Rectal smooth muscle tissue (tissue), 1 donor: ENCODE measurements around the gene RNF227.

Source experiments
- H3K27ac ChIP-seq: one replicate; pipeline ENCODE4 v1.7.0; 2013; ENCODE audit warnings: low read depth, low read length, inconsistent platforms
- H3K27me3 ChIP-seq: one replicate; pipeline ENCODE4 v1.7.0; 2013; ENCODE audit warnings: low read length; ENCODE audit not compliant: control insufficient read depth, insufficient read depth
- H3K36me3 ChIP-seq: one replicate; pipeline ENCODE4 v1.7.0; 2013; ENCODE audit warnings: low read length; ENCODE audit not compliant: control insufficient read depth, insufficient read depth
- H3K4me1 ChIP-seq: one replicate; pipeline ENCODE4 v1.7.0; 2013; ENCODE audit warnings: low read length; ENCODE audit not compliant: control insufficient read depth, insufficient read depth
- H3K4me3 ChIP-seq: one replicate; pipeline ENCODE4 v1.7.0; 2013; ENCODE audit warnings: low read length
- H3K9ac ChIP-seq: one replicate; pipeline ENCODE4 v1.7.0; 2013; ENCODE audit warnings: low read length

RNF227 gene

DNA sequence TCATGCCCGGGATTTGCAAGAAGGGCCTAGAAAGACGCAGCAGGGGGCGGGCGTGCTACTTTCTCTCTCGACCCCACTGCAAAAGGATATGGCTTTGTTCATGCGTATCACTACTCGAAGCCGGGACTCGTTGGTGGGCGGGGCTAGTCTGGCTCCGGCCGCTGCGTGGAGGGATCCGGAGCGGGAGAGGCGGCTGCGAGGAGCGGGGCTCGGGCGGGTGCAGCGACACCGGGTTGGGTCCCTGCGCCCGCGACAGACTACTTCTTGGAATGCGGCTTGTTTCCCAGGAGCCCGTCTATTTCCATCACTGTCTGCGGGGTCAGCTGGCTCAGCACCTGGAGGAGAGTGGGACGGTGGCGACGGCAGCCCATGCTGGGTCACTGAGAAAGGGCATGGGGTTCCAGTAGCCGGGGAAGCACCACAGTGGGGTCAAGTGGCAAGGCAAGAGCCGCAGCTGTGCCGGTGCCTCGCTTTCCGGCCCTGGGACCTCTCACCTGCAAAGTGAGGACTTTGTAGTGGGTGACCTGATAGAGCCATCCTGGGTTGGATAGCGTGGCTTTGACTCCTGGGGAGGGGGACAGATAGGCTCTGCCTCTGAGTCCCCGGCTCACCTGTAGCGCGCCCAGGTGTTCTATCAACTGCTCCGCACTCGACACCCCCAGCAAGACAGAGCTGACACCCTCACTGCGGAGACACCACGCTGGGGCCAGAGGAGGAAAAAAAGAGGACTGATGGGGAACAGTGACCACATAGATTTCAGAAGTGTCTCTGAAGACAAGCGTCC, 6.9 kb upstream of the RNF227 start:
- Histone ChIP-seq H3K9ac (peak overlapping the region; percentile 32), H3K27me3 (no peaks in the 10 kb centered on the region), H3K36me3 (no peaks in the 10 kb centered on the region), H3K27ac (no peak overlapping the region), H3K4me1 (no peaks in the 10 kb centered on the region), H3K4me3 (peak overlapping the region; percentile 67)

DNA sequence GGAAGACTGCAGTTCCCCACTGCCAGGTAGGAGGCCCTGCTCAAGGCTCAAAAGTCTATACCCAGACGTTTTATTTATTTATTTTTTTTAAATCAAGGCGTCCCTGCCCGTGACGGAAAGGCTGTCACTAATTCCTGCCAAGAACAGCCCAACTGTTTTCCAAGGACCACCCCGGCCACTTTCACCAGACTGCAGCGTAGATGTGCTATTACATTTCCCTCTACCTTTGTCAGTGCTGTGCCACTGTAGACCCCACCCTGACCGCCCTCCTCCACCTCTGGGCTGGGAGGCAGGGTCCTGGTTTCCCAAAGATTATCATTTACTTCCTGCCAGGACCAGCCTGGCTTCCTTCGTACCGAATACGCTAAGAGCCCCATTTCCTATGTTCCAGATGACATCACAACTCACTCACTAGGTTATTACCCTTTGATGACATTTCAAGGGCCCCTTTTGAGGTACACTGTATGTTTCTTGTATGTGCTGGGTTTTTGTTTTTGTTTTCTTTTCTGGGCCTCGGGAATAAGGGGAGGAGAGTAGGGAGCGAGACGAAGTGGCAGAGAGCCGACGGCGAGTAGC, 6.3 kb upstream of the RNF227 start:
- Histone ChIP-seq H3K4me1 (no peaks in the 10 kb centered on the region), H3K27ac (no peak overlapping the region), H3K4me3 (peak overlapping the region; percentile 67), H3K36me3 (no peaks in the 10 kb centered on the region), H3K9ac (peak overlapping the region; percentile 7), H3K27me3 (no peaks in the 10 kb centered on the region)

DNA sequence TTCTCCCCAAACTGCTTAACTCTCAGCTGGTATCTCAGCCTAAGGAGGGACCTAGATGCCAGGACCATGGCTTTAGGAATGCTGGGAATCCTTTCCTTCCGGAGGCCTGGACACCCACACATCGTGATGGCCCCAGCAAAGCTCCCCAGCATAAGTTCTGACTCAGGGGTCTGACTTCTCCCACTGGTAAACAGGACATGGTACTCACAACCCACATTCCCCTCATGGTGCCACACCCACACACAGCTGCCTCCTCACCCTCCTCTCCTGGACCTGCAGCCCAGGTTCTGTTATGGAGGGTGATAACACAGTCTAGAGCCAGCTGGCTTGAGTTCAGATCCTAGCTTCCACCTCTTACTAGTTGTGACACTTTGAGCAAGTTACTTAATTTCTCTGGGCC, 719 bp upstream of the RNF227 start:
- H3K9ac ChIP-seq: no peak overlapping the region

DNA sequence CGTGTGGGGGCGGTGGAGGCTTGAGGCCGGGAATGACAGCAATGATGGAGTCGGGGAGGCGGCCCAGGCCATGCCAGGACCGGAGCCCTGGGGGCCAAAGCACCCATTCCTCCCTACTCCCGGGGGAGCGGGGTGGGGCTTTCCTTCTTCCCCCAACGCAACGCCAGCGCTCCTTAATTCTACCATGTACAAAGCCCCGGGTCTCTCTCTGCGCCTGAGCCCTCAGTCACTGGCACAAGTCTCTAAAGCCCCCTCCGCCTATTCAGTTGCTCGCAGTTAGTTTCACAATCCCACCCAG, 245 bp upstream of the RNF227 start:
- peak overlapping the region; percentile 89 for H3K4me3 ChIP-seq
- peak overlapping the region; percentile 77 for H3K9ac ChIP-seq
- peak overlapping the region; percentile 97 for H3K27ac ChIP-seq
- peaks cover 2% of the 10 kb centered on the region for H3K36me3 ChIP-seq
- no peaks in the 10 kb centered on the region for H3K27me3 ChIP-seq
- H3K4me1 ChIP-seq: peaks cover 17% of the 10 kb centered on the region

More for the DNA sequence above, 719 bp upstream of the RNF227 start:
- H3K4me1 ChIP-seq: peaks cover 17% of the 10 kb centered on the region
- H3K36me3 ChIP-seq: no peaks in the 10 kb centered on the region
- H3K27ac ChIP-seq: peak overlapping the region; percentile 97
- no peaks in the 10 kb centered on the region for H3K27me3 ChIP-seq
- H3K4me3 ChIP-seq: peak overlapping the region; percentile 89

DNA sequence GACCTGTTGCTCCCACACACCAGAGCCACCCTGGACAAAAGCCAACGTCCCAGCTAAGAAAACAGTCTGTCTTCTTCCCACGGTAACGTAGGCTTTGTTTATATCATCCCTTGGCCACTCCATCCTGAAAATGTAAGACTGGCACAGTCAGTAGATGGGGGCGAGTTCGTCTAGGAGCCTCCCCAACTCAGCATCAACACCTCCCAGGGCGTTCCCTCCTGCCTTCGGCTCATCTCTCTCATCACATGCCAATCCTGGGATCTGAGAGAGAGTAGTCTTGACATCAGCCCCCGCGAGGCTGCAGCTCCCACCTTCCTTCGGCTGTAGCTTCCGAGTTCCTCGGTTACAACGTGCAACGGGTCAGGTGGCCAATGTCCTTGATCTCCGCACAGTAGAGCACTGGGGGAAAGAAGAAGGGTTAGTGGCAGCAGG, 894 bp downstream of the RNF227 start:
- H3K27ac ChIP-seq: peak overlapping the region; percentile 97
- H3K4me1 ChIP-seq: peaks cover 17% of the 10 kb centered on the region
- H3K36me3 ChIP-seq: peaks cover 9% of the 10 kb centered on the region
- peak overlapping the region; percentile 52 for H3K9ac ChIP-seq
- H3K4me3 ChIP-seq: peak overlapping the region; percentile 89
- H3K27me3 ChIP-seq: no peaks in the 10 kb centered on the region

DNA sequence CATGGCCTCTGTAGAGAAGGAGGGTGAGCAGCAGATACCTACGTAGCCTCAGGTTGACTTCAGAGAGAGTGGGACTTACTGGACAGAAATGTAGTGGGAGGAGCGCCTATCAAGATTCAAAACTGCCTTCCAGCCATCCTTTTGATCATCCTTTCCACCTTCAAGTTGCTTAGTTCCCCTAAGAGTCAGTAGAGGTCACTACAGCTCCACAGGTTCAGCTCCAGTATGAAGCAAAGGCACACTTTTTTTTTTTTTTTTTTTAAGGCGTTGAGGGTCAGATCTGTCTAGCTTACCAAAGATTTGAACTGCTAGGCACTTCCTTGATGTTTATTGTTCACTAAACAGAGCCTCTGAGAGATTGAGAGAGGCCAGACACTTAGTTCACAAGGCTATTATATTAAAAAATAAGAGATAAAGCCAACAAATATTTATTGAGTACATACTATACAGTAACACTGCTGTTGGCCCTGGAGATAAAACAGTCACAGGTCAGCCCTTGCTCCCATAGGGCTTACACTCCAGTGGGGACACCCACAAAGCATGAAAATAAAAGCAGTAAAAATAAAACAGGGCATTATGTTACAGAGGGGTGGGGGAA, 3.1 kb downstream of the RNF227 start:
- no peaks in the 10 kb centered on the region for H3K27me3 ChIP-seq
- no peak overlapping the region for H3K27ac ChIP-seq
- H3K36me3 ChIP-seq: peaks cover 21% of the 10 kb centered on the region
- no peak overlapping the region for H3K9ac ChIP-seq
- peaks cover 17% of the 10 kb centered on the region for H3K4me1 ChIP-seq
- no peak overlapping the region for H3K4me3 ChIP-seq

DNA sequence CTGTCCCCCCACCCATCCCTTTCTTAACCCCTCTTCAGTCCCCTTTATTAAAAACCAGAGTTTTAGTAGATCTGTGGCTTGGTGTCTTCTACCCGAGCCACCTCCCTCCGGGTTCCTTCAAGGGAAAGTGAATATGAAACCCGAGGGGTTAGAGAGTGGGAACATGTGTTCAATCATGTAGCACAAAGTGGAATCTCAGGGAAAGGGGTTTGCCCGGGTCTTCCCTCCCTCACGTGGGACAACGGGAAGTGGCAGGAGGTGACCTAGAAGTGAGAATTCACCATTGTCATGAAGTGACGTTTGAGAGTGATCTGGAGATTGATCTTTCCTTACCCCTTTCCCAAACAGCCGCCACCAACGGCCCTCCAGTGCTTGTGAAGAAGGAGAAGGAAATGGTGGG, 5.0 kb downstream of the RNF227 start:
- no peaks in the 10 kb centered on the region for H3K27me3 ChIP-seq
- H3K4me3 ChIP-seq: no peak overlapping the region
- no peak overlapping the region for H3K27ac ChIP-seq
- H3K9ac ChIP-seq: no peak overlapping the region
- H3K4me1 ChIP-seq: peaks cover 9% of the 10 kb centered on the region
- peaks cover 36% of the 10 kb centered on the region for H3K36me3 ChIP-seq

DNA sequence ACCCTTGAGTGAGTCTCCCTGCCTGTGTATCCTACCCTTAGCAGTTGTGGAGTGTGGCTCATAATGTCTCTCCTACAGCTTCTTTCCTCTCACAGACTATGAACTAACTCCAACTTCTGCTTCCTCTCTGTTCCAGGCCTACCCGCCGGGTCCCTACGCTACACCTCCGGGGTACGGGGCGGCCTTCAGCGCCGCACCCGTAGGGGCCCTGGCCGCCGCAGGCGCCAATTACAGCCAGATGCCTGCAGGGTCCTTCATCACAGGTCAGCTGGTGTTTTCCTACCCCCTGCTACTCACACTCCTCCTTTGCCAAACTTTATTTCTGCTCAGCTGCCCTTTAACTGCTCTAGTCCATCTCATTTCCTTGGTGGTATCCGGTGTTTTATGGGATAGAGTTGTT, 5.4 kb downstream of the RNF227 start:
- H3K36me3 ChIP-seq: peaks cover 36% of the 10 kb centered on the region
- H3K27ac ChIP-seq: no peak overlapping the region
- H3K4me3 ChIP-seq: no peak overlapping the region
- H3K4me1 ChIP-seq: peaks cover 9% of the 10 kb centered on the region
- no peaks in the 10 kb centered on the region for H3K27me3 ChIP-seq
- no peak overlapping the region for H3K9ac ChIP-seq

DNA sequence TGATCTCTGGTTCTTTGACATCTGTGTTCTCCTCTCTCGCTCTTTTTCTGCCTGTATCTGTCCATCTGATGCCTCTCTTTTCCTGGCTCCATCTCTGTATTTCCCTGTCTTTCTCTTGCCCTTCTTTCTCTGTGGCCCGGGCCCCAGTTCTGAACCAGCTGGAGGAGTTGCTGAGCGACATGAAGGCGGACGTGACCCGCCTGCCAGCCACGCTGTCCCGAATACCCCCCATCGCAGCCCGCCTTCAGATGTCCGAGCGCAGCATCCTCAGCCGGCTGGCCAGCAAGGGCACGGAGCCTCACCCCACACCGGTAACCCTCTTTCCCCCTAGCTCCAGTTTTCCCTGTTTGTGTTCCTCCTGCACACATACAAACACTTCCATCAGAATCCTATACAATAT, 5.8 kb downstream of the RNF227 start:
- Histone ChIP-seq H3K27ac (no peak overlapping the region), H3K4me1 (peaks cover 7% of the 10 kb centered on the region), H3K36me3 (peaks cover 36% of the 10 kb centered on the region), H3K4me3 (no peak overlapping the region), H3K9ac (no peak overlapping the region), H3K27me3 (no peaks in the 10 kb centered on the region)

DNA sequence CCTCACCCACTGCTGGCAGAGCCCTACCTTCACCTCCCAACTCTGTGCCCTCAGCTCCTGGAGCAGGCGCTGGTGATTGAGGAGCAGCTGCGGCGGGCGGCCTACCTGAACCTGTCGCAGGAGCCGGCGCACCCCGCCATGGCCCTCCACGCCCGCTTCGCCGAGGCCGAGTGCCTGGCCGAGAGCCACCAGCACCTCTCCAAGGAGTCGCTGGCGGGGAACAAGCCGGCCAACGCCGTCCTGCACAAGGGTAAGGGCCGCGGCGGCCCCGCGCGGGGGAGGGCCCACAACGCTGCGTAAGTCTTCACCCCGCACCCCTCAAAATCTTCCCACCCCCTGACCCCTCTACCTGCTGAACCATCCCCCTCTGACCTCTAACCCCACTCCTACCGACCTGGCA, 7.0 kb downstream of the RNF227 start:
- Histone ChIP-seq H3K9ac (no peak overlapping the region), H3K4me3 (no peak overlapping the region), H3K27me3 (no peaks in the 10 kb centered on the region), H3K4me1 (no peaks in the 10 kb centered on the region), H3K36me3 (peaks cover 44% of the 10 kb centered on the region), H3K27ac (no peak overlapping the region)

DNA sequence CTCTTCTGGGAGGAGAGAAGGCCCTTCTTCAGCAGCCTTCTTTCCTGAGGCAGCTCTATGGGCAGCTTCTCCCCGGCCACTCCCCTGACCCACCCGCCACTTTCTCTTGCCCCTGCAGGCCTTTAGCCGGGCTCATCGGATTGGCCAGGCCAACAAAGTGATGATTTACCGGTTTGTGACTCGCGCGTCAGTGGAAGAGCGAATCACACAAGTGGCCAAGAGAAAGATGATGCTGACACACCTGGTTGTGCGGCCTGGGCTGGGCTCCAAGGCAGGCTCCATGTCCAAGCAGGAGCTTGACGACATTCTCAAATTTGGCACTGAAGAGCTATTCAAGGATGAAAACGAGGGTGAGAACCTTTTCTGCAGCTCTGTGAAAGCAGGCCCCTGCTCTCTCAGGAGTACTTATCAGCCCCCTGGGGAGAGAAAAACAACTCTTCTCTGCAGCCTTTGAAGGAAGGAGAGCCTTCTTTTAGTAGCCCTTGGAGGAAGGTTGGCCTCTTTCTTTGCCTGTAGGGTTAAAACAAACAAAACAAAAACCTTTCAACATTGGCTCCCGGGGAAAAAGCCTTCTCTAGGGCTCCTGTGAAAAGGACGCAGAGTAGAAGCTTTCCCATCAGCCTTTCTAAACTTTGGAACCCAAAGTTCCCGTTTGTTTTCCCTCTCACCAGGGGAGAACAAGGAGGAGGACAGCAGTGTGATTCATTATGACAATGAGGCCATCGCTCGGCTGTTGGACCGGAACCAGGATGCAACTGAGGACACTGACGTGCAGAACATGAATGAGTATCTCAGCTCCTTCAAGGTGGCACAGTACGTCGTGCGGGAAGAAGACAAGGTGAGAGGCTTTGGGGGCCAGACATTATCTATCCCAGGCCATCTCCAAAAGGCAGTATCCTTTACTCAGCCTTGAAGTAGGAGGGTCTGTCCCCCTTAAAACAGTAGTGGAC, 12.7 kb downstream of the RNF227 start:
- H3K36me3 ChIP-seq: peaks cover 62% of the 10 kb centered on the region
- no peaks in the 10 kb centered on the region for H3K4me1 ChIP-seq
- no peaks in the 10 kb centered on the region for H3K27me3 ChIP-seq
- no peak overlapping the region for H3K27ac ChIP-seq
- H3K4me3 ChIP-seq: no peak overlapping the region
- no peak overlapping the region for H3K9ac ChIP-seq

DNA sequence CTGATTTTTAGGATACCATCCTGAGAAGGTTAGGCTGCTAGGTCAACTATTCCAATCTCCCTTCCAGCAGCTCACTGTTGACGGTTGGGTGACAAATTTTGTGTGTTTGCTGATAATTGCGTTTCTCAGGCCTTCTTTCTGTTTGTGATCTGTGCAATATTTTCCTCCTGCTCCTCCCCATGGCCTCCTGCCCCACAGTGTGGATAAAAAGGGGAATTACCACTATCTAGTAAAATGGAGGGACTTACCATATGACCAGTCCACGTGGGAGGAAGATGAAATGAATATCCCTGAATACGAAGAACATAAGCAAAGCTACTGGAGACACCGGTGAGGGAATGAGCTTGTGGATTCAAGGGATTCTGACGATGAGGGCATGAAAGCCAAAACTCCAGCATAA, 18.3 kb downstream of the RNF227 start:
- H3K4me1 ChIP-seq: no peaks in the 10 kb centered on the region
- no peak overlapping the region for H3K27ac ChIP-seq
- no peaks in the 10 kb centered on the region for H3K27me3 ChIP-seq
- no peak overlapping the region for H3K4me3 ChIP-seq
- H3K9ac ChIP-seq: no peak overlapping the region
- H3K36me3 ChIP-seq: peaks cover 51% of the 10 kb centered on the region
